LNCAP (cell line): ENCODE data around the gene CDK7.

Experiments
- CTCF ChIP-seq: fragments of 450-650 bp; IDR thresholded peaks from 2 replicates; pipeline ENCODE4 v1.5.1; 2017; ENCODE audit warnings: mild to moderate bottlenecking

Gene CDK7

GRCh38 chr5:69308046-69308553 lies 73.4 kb downstream of the CDK7 start:
- no peak for TF ChIP-seq CTCF

- no peak for TF ChIP-seq CTCF
Observed at GRCh38 chr5:69309380-69309779, 74.7 kb downstream of the CDK7 start.

GRCh38 chr5:69312459-69313160 lies 77.9 kb downstream of the CDK7 start:
- TF ChIP-seq CTCF, result no peak

GRCh38 chr5:69313428-69313827 lies 78.7 kb downstream of the CDK7 start:
- TF ChIP-seq CTCF, result no peak

GRCh38 chr5:69315972-69316371 lies 81.3 kb downstream of the CDK7 start:
- no peak for TF ChIP-seq CTCF

- no peak for TF ChIP-seq CTCF
Observed at GRCh38 chr5:69317391-69317790, 82.7 kb downstream of the CDK7 start.

- no peak for TF ChIP-seq CTCF
Observed at GRCh38 chr5:69326365-69326764, 91.7 kb downstream of the CDK7 start.
